ENCODE data around the gene TRPM3. TPM values are rescaled to one million over a fixed set of nuclear protein-coding genes. Genes with fewer than 3 reads are reported as not detected.

TRPM3 gene
- total RNA-seq = not detected

GRCh38 chr9:71121275-71122021 is at the start of gene TRPM3:
Gene TRPM3 (minus strand): TSS chr9:71121621. CDS start chr9:71121354, 267 bp downstream.
- no peak for ATAC-seq

DNA sequence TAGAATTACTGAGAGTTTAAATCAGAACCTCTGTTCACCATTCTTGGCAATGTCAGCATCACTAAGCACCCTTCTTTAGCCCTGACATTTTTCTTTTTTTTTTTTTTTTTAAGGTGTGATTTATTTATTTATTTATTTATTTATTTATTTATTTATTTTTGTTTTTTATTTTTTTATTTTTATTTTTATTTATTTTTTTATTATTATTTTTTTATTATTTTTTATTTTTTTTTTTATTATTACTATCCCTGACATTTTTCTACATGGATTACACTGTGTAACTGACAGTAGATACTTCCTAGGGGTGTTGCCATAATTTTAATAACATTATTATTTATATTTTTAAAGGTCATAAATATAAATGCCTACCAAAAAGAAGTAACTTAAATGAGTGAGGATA is 47.0 kb upstream of the TRPM3 start:
- ATAC-seq = no peak

DNA sequence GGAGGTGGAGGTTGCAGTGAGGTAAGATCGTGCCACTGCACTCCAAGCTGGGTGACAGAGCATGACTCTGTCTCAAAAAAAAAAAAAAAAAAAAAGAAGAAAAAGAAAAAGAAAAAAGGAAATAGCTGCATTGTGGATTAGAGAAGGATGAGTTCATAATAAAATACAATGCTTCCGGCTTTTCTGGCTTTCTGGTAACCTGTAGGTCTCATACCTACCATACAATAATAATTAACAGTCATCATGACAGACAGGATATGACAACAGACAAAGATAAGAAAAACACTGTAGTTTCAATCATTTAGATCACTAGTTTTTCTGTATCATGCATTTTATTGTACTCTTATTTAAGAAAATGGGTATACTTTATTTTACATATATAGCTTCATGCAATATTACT is 40.7 kb upstream of the TRPM3 start:
- ATAC-seq = no peak

DNA sequence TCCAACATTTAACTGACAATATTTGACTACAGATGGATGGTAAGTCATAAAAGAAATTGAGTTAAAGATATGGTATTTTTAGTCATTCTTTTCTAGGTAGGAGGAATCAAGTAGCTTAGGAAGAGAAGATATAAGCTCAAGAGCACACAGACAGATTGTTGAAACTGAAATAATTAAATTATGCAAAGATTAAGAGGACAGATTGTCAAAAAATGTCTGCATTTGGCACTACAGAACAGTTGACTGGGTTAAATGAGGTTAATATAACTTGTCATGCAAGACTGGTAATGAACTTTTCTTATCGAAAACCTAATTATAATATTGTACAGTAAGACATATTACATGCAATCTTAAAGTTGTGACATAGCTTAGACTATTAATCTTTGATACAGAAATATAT is 36.3 kb upstream of the TRPM3 start:
- no peak for ATAC-seq

GRCh38 chr9:71147368-71147767 is 25.9 kb upstream of the TRPM3 start:
- ATAC-seq = no peak

- no peak for ATAC-seq
These were observed 25.1 kb upstream of the TRPM3 start for GRCh38 chr9:71146511-71146910.

DNA sequence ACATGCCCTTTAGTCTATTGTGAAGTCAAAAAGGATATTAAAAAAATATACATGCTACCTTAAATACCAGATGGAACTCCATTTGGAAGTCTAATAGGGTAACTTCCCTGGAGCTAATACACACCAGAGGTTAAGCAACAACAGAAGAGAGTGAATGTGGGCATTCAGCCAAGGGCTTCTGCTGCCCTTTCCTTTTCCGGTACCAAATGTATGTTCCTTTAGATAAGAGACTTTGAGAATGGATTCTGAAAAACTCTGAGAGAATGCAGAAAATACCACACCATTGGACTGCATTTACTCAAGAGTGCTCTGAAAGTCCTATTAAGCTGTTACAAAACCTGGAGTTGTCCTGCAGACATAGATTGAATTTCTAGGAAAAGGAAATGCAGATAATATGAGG is 23.8 kb upstream of the TRPM3 start:
- ATAC-seq = no peak

DNA sequence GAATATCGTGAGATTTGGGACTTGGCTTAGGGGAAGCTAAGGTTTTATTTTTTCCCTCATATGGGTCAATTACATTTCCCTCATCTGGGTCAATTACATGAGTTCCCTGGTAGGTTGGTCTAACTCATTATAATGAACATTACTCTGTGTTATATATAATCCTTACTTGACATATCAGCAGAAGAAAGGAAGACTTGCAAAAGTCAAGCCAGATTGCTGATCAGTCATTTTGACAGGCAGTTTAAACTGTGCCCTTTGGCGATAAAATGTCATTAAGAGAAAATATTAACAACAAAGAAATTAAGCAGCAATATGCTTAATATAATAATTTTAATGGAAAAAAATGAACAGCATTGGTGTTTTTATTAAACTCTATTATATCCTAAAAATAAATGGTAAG is 23.1 kb upstream of the TRPM3 start:
- no peak for ATAC-seq

- ATAC-seq = no peak
These were observed 15.3 kb upstream of the TRPM3 start for GRCh38 chr9:71136696-71137095.

- no peak for ATAC-seq
These were observed 9.7 kb upstream of the TRPM3 start for GRCh38 chr9:71131145-71131544.

DNA sequence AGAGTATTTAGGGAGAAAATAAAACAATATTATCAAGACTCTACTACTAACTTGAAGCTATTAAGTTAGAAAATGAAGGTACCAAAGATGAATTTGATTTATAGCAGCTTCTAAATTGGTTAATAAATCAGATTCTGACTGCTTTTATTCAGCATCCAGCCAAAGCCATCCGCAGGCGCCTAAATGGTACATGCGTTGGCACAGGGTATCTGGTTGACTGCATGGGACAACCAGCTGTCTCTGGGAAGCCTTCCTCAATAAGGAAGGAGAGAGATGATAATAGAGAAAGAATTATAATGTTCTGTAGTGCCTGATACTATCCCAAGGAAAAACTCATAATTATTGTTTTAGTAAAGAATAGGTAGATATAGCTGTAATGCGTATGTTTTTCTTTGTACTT is 9.1 kb upstream of the TRPM3 start:
- no peak for ATAC-seq

DNA sequence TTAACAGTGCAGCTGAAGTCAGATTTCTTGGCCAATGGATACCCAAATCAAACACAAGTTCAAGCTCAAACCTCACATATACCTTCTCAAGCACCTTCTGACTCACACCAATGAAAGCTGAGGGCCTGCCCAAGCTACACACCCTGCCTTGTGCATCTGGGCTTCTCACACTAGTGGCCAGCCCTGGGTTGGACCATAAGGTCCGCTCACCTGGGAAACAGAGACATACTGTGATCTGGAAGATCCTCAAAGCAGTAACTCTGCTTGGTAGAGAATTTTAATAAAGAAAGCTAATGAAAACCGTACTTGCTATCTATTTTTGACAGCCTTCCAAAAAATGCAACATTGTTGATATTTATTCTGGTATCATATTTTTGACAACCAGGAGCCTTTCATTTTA is 7.4 kb upstream of the TRPM3 start:
- no peak for ATAC-seq

- no peak for ATAC-seq
These were observed 5.9 kb upstream of the TRPM3 start for GRCh38 chr9:71127301-71127700.

DNA sequence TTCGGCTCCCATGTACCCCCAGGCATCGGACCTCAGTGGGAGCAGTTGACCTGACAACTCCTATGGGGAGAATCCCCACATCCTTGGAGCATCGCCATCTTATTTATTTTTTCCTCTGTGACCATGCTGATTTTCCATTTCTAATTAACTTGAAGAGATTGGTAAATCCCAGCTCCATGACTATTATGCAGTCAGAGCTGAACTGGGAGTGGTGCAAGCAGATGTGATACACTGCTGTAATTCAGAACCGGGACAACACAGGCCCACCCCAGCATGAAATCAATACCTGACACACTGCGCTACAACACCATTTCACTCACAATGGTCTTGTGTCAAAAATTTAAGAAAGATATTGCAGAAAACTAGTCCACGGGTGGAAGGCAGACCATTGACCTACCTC is 1.0 kb upstream of the TRPM3 start:
- ATAC-seq = no peak

DNA sequence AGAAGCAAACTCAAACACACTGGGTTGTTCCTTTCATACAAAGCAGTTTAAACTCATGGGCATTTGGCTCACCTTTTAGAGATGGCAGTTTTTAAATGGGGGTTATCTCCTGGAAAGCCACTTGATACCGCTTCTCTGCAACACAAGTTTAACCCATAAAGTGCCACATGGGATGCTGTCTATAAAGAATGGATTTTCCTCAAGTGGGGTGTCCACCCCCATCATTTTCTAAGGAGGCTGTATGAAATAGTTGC is 528 bp upstream of the TRPM3 start:
- ATAC-seq = no peak

DNA sequence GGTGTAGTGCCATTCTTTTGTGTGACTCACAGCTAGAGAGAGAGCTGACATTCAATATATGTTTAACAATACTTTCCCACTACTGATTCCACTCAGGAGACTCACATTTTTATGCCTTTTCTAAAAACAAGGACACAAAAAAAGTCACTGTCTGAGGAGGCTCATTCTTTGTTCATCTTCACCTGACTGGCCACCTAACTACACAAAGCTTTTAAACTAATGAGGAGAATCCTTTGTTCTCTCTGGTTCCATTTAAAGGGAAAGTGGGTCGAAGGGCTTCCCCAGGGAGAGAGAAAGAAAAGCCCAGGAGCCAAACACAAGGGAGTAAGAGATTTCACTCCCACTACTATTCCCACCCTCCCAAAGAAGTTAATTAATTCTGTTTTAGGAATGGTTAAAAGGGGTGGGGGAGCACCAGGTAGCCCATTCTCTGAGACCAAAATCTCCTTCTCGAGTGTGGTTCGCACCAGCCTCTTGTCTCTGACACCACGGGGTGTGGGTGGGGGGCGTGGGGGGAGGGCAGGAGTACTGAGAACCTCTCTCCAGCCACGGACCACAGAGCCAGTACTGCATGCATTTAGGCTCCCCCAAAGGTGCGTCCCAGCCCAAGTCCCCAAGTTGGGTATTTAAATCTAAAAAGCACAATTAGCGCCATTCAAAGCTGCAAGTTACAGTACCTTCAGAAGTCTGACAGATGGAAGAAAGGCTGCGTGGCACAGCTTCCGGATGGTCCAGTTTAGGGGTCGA is 747 bp downstream of the TRPM3 start:
- ATAC-seq = no peak

GRCh38 chr9:71119746-71120145 is 1.7 kb downstream of the TRPM3 start:
- no peak for ATAC-seq

DNA sequence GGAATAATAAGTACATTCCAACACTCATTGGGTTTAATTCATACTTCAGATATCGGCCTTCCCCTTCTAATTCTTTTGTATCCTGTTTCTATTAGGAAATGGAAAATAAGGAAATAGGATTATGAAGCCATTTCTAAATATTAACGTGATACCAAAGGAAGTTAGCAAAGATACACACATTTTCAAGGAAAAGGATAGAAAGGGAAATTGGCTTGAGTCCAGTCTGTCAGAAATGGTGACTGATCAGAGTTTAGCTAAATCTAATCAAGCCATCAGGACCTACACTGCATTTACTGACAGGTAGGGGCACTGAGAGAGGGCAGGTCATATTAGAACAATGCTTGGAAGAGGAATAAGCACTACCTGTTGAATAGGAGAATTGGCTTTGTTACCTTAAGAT is 3.1 kb downstream of the TRPM3 start:
- ATAC-seq = no peak

DNA sequence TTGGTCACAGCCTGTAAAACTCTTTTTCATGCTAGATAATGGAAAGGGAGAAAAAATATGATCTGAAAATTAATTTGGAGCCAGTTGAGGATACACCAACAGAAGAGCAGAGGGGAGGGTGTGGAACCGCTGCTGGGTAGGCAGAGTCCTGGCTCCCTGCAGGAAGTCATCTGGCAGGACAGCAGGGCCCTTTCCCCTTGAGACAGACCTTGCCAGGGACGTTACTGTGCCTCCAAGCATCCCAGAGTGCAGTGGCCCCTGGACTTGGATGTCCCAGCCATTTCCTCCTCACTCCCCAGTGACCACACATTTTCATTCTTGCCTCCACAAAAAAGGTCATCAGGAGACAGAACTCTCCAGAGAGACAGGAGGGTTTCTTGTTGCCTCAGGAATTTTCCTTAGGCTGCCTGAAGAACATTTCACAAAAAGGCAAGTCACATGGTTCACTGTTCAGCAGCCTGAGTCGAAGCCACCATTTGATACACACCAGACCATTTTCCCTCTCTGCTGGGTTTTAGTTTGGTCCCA is 5.9 kb downstream of the TRPM3 start:
- no peak for ATAC-seq

GRCh38 chr9:71112866-71113265 is 8.6 kb downstream of the TRPM3 start:
- no peak for ATAC-seq

DNA sequence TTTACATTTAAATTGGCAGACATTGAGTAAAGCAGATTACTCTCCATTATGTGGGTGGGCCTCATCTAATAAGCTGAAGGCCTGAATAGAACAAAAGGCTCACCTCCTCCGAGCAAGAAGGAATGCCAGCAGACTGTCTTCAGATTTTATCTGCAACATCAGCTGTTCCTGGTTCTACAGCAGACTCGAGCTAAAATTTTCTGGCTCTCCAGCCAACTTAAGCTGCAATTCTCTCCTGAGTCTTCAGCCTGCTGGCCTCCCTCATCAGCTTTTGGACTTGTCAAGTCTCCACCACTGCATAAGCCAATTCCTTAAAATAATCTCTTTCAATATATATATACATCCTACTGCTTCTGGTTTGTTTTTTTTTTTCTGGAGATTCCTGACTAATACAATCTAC is 12.5 kb downstream of the TRPM3 start:
- no peak for ATAC-seq

- ATAC-seq = no peak
These were observed 14.4 kb downstream of the TRPM3 start for GRCh38 chr9:71106992-71107391.

GRCh38 chr9:71105192-71105591 is 16.2 kb downstream of the TRPM3 start:
- ATAC-seq = no peak

- no peak for ATAC-seq
These were observed 22.6 kb downstream of the TRPM3 start for GRCh38 chr9:71098801-71099200.

DNA sequence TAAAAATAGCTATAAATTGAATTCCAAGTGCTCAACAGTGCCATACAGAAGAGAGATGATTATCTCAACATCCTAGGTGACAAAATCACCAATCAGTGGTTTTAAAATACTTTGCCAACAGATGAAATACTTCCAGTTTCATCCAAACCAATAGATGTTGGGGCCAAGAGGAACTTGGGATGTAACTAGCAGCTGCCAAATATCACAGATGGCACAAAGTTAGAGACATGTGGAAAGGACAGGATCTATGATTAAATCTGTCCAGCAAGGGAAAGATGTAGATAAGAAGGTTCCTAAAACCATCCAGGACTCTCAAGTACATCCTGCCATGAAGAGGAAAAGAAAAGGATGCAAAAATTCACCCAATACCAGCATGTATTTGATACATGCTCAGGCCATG is 23.8 kb downstream of the TRPM3 start:
- no peak for ATAC-seq

All from esophagus mucosa (tissue), 1 donor.